Astrocyte (in vitro differentiated cells and primary cell): ENCODE measurements around the gene TJP1. TPM values are rescaled to one million over a fixed set of nuclear protein-coding genes. Genes with fewer than 3 reads are reported as not detected.

Experiments used
- DNase-seq: peaks from one replicate; pipeline ENCODE4 v3.0.0-alpha.2; 2010; ENCODE audit warnings: low read depth
- FAIRE-seq: peaks from 2 replicates; lab custom pipeline; 2011; peaks lifted over from hg19 to GRCh38; lab: Jason Lieb, UNC
- H2AFZ ChIP-seq: 2 replicates; pipeline ENCODE4 v1.6.0; 2012; ENCODE audit warnings: low read depth, low read length, inconsistent platforms
- H3K27ac ChIP-seq: 2 replicates; pipeline ENCODE4 v1.5.1; 2011; ENCODE audit warnings: low read depth, low read length, inconsistent platforms
- H3K27me3 ChIP-seq: 2 replicates; pipeline ENCODE4 v1.6.0; 2011; ENCODE audit warnings: low read length, inconsistent platforms; ENCODE audit not compliant: insufficient read depth
- H3K36me3 ChIP-seq: 2 replicates; pipeline ENCODE4 v1.5.1; 2011; ENCODE audit warnings: low read length, inconsistent platforms; ENCODE audit not compliant: insufficient read depth
- H3K4me1 ChIP-seq: 2 replicates; pipeline ENCODE4 v1.5.1; 2011; ENCODE audit warnings: low read length, inconsistent platforms; ENCODE audit not compliant: insufficient read depth
- H3K4me2 ChIP-seq: 2 replicates; pipeline ENCODE4 v1.6.0; 2012; ENCODE audit warnings: low read length, inconsistent platforms
- H3K4me3 ChIP-seq: 2 replicates; pipeline ENCODE4 v1.5.1; 2011; ENCODE audit warnings: low read depth, mild to moderate bottlenecking, low read length, inconsistent platforms; ENCODE audit not compliant: insufficient read depth
- H3K79me2 ChIP-seq: 2 replicates; pipeline ENCODE4 v1.6.0; 2012; ENCODE audit warnings: mild to moderate bottlenecking, low read length, inconsistent platforms; ENCODE audit not compliant: insufficient read depth
- H3K9ac ChIP-seq: 2 replicates; pipeline ENCODE4 v1.6.0; 2012; ENCODE audit warnings: mild to moderate bottlenecking, low read length, inconsistent platforms
- H3K9me3 ChIP-seq: 2 replicates; pipeline ENCODE4 v1.5.1; 2012; ENCODE audit warnings: low read depth, mild to moderate bottlenecking, low read length, inconsistent platforms; ENCODE audit not compliant: insufficient read depth
- H4K20me1 ChIP-seq: 2 replicates; pipeline ENCODE4 v1.6.0; 2012; ENCODE audit warnings: low read length, inconsistent platforms; ENCODE audit not compliant: insufficient read depth
- H3K27ac Mint-ChIP-seq: one replicate; pipeline ENCODE4 v1.8.0; 2021; ENCODE audit warnings: mild to moderate bottlenecking, mixed read lengths; ENCODE audit not compliant: unreplicated experiment
- H3K27me3 Mint-ChIP-seq: one replicate; pipeline ENCODE4 v1.8.0; 2021; ENCODE audit warnings: low read depth, mixed read lengths; ENCODE audit not compliant: unreplicated experiment
- H3K36me3 Mint-ChIP-seq: one replicate; pipeline ENCODE4 v1.8.0; 2021; ENCODE audit warnings: low read depth, mixed read lengths; ENCODE audit not compliant: unreplicated experiment
- H3K4me1 Mint-ChIP-seq: one replicate; pipeline ENCODE4 v1.8.0; 2021; ENCODE audit warnings: low read depth, mixed read lengths; ENCODE audit not compliant: unreplicated experiment
- H3K4me3 Mint-ChIP-seq: one replicate; pipeline ENCODE4 v1.8.0; 2021; ENCODE audit warnings: mild to moderate bottlenecking, moderate library complexity, mixed read lengths; ENCODE audit not compliant: unreplicated experiment
- H3K9me3 Mint-ChIP-seq: one replicate; pipeline ENCODE4 v1.8.0; 2021; ENCODE audit warnings: mild to moderate bottlenecking, mixed read lengths; ENCODE audit not compliant: unreplicated experiment
- CTCF ChIP-seq: IDR thresholded peaks from 2 replicates; pipeline ENCODE4 v1.5.1; 2011; ENCODE audit warnings: low read depth, mild to moderate bottlenecking, inconsistent platforms, low read length, moderate library complexity; ENCODE audit not compliant: insufficient read depth
- EZH2 ChIP-seq: IDR thresholded peaks from 2 replicates; pipeline ENCODE4 v1.6.1; 2012; ENCODE audit warnings: mild to moderate bottlenecking, low read length, inconsistent platforms; ENCODE audit not compliant: insufficient read depth
- total RNA-seq: library from RNA; stranded (reverse); gene quantifications from 2 replicates; pipeline ENCODE4 v1.2.1, GENCODE V29; 2021

TJP1 gene
- total RNA-seq, 1 donor from 2014 or later, result 137 TPM

DNA sequence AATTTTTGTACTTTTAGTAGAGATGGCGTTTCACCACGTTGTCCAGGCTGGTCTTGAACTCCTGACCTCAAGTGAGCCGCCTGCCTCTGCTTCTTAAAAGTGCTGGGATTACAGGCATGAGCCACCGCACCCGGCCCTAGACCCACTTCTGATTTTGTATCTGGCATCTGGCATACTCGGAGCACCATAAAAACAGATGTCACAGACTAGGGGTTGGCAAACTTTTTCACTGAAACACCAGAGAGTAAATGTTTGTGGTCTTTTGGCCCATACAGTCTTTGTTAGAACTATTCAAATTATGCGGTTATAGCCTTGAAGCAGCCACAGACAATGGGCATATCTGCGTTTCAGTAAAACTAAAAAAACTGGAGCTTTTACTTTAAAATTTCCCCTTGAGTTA, 110.7 kb downstream of the TJP1 start:
- H3K4me3 ChIP-seq, result no peak overlapping the region
- H3K36me3 ChIP-seq, result peaks cover 53% of the 10 kb centered on the region
- peaks cover 21% of the 10 kb centered on the region for H4K20me1 ChIP-seq
- Mint-ChIP-seq H3K9me3 (no peaks in the 10 kb centered on the region), H3K27ac (no peak overlapping the region), H3K36me3 (peaks cover 11% of the 10 kb centered on the region), H3K27me3 (no peaks in the 10 kb centered on the region), H3K4me1 (no peaks in the 10 kb centered on the region), H3K4me3 (no peak overlapping the region)
- no peaks in the 10 kb centered on the region for H3K79me2 ChIP-seq
- DNase-seq (peak; percentile 34), FAIRE-seq (no peak)
- H3K4me2 ChIP-seq, result no peak overlapping the region
- H3K9me3 ChIP-seq, result no peaks in the 10 kb centered on the region
- H3K27ac ChIP-seq, result no peak overlapping the region
- no peak overlapping the region for H2AFZ ChIP-seq
- H3K9ac ChIP-seq, result no peak overlapping the region
- H3K4me1 ChIP-seq, result no peaks in the 10 kb centered on the region
- no peaks in the 10 kb centered on the region for H3K27me3 ChIP-seq
- no peak for TF ChIP-seq CTCF
- TF ChIP-seq EZH2, result no peak

DNA sequence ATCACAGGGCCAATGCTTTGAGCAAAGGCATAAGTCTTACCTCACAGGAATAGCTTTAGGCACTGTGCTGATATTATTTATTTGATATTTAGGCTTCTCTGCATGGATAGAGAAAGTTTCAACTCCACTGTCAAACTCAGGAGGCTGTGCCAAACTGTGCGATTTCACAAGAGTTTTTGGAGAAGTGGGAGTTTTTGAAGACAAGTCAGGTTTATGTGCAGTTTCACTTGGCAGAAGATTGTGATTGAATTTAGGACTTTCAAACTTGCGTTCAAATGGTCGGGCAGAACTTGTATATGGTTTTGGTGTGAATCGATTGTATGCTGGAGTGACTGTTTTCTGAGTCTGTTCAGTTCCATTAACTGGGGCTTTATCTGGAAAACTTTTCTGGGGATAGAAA, 113.7 kb downstream of the TJP1 start:
- no peaks in the 10 kb centered on the region for H3K27me3 Mint-ChIP-seq
- no peak overlapping the region for H3K4me3 ChIP-seq
- H3K9me3 Mint-ChIP-seq, result no peaks in the 10 kb centered on the region
- H3K27me3 ChIP-seq, result no peaks in the 10 kb centered on the region
- no peaks in the 10 kb centered on the region for H3K9me3 ChIP-seq
- no peak overlapping the region for H3K9ac ChIP-seq
- TF ChIP-seq CTCF (no peak), EZH2 (no peak)
- H3K4me1 ChIP-seq, result no peaks in the 10 kb centered on the region
- no peak overlapping the region for H3K4me2 ChIP-seq
- H4K20me1 ChIP-seq, result peaks cover 29% of the 10 kb centered on the region
- FAIRE-seq (no peak), DNase-seq (no peak)
- peaks cover 59% of the 10 kb centered on the region for H3K36me3 ChIP-seq
- H3K27ac ChIP-seq, result no peak overlapping the region
- no peak overlapping the region for H3K27ac Mint-ChIP-seq
- H3K36me3 Mint-ChIP-seq, result peaks cover 14% of the 10 kb centered on the region
- H3K79me2 ChIP-seq, result no peaks in the 10 kb centered on the region
- H3K4me3 Mint-ChIP-seq, result no peak overlapping the region
- H3K4me1 Mint-ChIP-seq, result no peaks in the 10 kb centered on the region
- no peak overlapping the region for H2AFZ ChIP-seq

- Histone ChIP-seq H3K4me2 (no peak overlapping the region), H3K4me3 (no peak overlapping the region), H3K27me3 (no peaks in the 10 kb centered on the region), H2AFZ (no peak overlapping the region), H4K20me1 (peaks cover 17% of the 10 kb centered on the region), H3K4me1 (no peaks in the 10 kb centered on the region), H3K36me3 (peaks cover 73% of the 10 kb centered on the region), H3K27ac (no peak overlapping the region), H3K9me3 (no peaks in the 10 kb centered on the region), H3K9ac (no peak overlapping the region), H3K79me2 (no peaks in the 10 kb centered on the region)
- H3K27ac Mint-ChIP-seq, result no peak overlapping the region
- H3K4me3 Mint-ChIP-seq, result no peak overlapping the region
- H3K36me3 Mint-ChIP-seq, result peaks cover 13% of the 10 kb centered on the region
- no peak for TF ChIP-seq EZH2
- no peak for TF ChIP-seq CTCF
- H3K9me3 Mint-ChIP-seq, result no peaks in the 10 kb centered on the region
- H3K4me1 Mint-ChIP-seq, result peaks cover 4% of the 10 kb centered on the region
- H3K27me3 Mint-ChIP-seq, result no peaks in the 10 kb centered on the region
- FAIRE-seq, result no peak
- DNase-seq, result no peak
Observed at GRCh38 chr15:29704950-29705597, 117.2 kb downstream of the TJP1 start.
